22Rv1 (cell line): ENCODE data around the gene HOMEZ.

Source experiments
- H3K27ac ChIP-seq: fragments of 450-650 bp; 2 replicates; pipeline ENCODE4 v1.5.1; 2017
- ZFX ChIP-seq: fragments of 450-650 bp; IDR thresholded peaks from 2 replicates; pipeline ENCODE4 v1.6.1; 2017; ENCODE audit warnings: antibody characterized with exemption, borderline replicate concordance
- TF ChIP-seq, protein P1 (sequence below): fragments of 450-650 bp; IDR thresholded peaks from 2 replicates; pipeline ENCODE4 v1.5.1; 2017; ENCODE audit warnings: mild to moderate bottlenecking

Gene HOMEZ

GRCh38 chr14:23258256-23258655, 27.7 kb downstream of the HOMEZ start:
- TF ChIP-seq, protein P1, sequence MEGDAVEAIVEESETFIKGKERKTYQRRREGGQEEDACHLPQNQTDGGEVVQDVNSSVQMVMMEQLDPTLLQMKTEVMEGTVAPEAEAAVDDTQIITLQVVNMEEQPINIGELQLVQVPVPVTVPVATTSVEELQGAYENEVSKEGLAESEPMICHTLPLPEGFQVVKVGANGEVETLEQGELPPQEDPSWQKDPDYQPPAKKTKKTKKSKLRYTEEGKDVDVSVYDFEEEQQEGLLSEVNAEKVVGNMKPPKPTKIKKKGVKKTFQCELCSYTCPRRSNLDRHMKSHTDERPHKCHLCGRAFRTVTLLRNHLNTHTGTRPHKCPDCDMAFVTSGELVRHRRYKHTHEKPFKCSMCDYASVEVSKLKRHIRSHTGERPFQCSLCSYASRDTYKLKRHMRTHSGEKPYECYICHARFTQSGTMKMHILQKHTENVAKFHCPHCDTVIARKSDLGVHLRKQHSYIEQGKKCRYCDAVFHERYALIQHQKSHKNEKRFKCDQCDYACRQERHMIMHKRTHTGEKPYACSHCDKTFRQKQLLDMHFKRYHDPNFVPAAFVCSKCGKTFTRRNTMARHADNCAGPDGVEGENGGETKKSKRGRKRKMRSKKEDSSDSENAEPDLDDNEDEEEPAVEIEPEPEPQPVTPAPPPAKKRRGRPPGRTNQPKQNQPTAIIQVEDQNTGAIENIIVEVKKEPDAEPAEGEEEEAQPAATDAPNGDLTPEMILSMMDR: no peak
- no peak for TF ChIP-seq ZFX

GRCh38 chr14:23252420-23253333, 33.3 kb downstream of the HOMEZ start:
- TF ChIP-seq, protein P1: no peak
- TF ChIP-seq ZFX: no peak
- no peak overlapping the region for H3K27ac ChIP-seq

More at GRCh38 chr14:23258256-23258655, 27.7 kb downstream of the HOMEZ start:
- H3K27ac ChIP-seq: no peak overlapping the region

DNA sequence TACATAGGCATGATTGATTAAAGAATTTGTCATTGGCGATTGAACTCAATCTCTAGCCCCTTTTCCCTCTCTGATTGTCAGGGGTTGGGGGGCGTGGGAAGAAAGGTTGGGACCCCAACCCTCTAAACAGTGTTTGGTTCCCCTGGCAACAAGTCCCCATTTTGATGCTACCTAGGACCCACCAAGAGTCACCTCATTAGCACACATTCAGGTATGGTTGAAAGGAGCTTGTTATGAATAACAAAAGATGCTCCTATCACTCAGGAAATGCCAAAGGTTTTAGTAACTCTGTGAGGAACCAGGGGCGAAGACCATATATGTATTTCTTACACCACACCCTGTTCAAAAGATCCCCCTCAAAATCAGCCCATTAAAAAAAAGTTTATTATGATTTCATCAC, 33.9 kb downstream of the HOMEZ start:
- TF ChIP-seq, protein P1: no peak
- no peak for TF ChIP-seq ZFX
- H3K27ac ChIP-seq: no peak overlapping the region

DNA sequence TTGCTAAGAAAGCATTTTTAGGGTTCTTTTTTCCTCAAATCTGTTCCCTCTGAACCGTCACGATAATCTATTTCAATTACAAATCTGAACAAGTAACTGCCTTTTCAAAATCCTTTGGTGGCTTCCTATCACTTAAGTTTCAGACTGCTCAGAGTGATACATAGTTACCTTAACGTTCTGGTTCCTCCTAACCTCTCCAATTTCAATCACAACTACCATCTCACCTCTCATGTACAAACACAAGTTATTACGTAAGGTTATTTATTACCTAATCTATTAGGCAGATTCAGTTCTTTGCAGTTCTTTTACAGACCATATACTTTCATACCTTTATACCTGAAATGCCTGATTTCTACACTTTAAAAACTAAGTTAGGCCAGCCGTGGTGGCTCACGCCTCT, 36.1 kb downstream of the HOMEZ start:
- TF ChIP-seq, protein P1: no peak
- no peak for TF ChIP-seq ZFX
- H3K27ac ChIP-seq: no peak overlapping the region

DNA sequence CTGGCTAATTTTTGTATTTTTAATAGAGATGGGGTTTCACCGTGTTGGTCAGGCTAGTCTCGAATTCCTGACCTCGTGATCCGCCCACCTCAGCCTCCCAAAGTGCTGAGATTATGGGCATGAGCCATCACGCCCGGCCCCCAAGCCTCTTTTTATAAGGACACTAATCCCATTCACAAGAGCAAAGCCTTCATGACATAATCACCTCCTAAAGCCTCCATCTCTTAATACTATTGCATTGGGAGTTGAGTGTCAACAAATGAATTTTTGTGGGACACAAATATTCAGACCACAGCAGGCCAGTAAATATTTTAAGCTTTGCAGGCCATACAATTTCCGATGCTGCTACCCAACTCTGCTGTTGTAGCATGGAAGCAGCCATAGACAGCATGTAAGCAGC, 37.3 kb downstream of the HOMEZ start:
- TF ChIP-seq, protein P1: no peak
- no peak for TF ChIP-seq ZFX
- no peak overlapping the region for H3K27ac ChIP-seq

- TF ChIP-seq ZFX: no peak
- TF ChIP-seq, protein P1: no peak
- H3K27ac ChIP-seq: peak overlapping the region; percentile 62
Observed at GRCh38 chr14:23245282-23245681, 40.6 kb downstream of the HOMEZ start.

DNA sequence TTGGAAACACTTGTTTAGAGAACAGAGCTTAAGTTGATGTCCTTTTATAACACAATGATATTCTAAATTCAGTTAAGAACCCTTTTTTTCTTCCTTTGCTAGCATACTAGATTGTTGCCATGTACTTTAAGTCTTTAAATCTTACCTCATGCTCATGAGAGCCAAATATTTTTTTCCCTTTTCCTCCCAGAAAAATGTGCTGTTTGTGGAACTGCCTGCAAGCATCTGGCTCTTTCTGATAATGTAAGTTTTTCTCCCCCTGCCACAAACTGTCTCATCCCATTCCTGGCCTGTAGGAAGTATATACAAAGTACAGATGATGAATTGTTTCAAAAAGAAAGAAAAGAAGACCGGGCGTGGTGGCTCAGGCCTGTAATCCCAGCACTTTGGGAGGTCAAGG, 42.9 kb downstream of the HOMEZ start:
- no peak for TF ChIP-seq ZFX
- TF ChIP-seq, protein P1: no peak
- no peak overlapping the region for H3K27ac ChIP-seq
